ENCODE results near the gene RNF150. TPM values are rescaled to one million over a fixed set of nuclear protein-coding genes. Genes with fewer than 3 reads are reported as not detected.

The RNF150 gene
- total RNA-seq, 1 experiment from 2014 or later, result 2.7 TPM

GRCh38 chr4:140982613-140983340 lies 150.5 kb downstream of the RNF150 start:
- no peak for DNase-seq (ENCODE audit: low spot score)
- no peaks in the 10 kb centered on the region for H3K4me1 ChIP-seq (ENCODE audit: insufficient read depth, low read length, poor library complexity, severe bottlenecking)
- no peak overlapping the region for H3K27ac ChIP-seq (ENCODE audit: low read depth, low read length, poor library complexity, severe bottlenecking)
- no peaks in the 10 kb centered on the region for H3K9me3 ChIP-seq (ENCODE audit: low read depth, low read length, poor library complexity, severe bottlenecking)
- no TSS peak for BruUV-seq (replicated peaks)
- no peak overlapping the region for H3K4me3 ChIP-seq (ENCODE audit: low read depth, low read length, poor library complexity, severe bottlenecking)
- H3K36me3 ChIP-seq (ENCODE audit: insufficient read depth, low read length, poor library complexity, severe bottlenecking), result no peaks in the 10 kb centered on the region
- H3K27me3 ChIP-seq (replicated peaks; ENCODE audit: insufficient read depth, low read depth, low read length, poor library complexity), result no peaks in the 10 kb centered on the region
- CTCF ChIA-PET, result no interaction called here
- TF ChIP-seq CTCF (conservative IDR thresholded peaks at IDR 0.05; ENCODE audit: low read depth, low read length), result no peak
- TF ChIP-seq EZH2 (IDR thresholded peaks at IDR 0.05; ENCODE audit: borderline replicate concordance, low read depth, low read length, poor library complexity, severe bottlenecking), result no peak
- intact Hi-C loops (cut with micrococcal nuclease; ENCODE audit: unreplicated experiment), result no loop called here
- POLR2A ChIA-PET (ENCODE audit: low non-redundant PET), result no interaction called here

GRCh38 chr4:140980426-140981200 lies 152.7 kb downstream of the RNF150 start:
- intact Hi-C loops (cut with micrococcal nuclease; ENCODE audit: unreplicated experiment), result no loop called here
- no peak overlapping the region for H3K4me3 ChIP-seq (ENCODE audit: low read depth, low read length, poor library complexity, severe bottlenecking)
- H3K4me1 ChIP-seq (ENCODE audit: insufficient read depth, low read length, poor library complexity, severe bottlenecking), result no peaks in the 10 kb centered on the region
- no TSS peak for BruUV-seq (replicated peaks)
- no peak overlapping the region for H3K27ac ChIP-seq (ENCODE audit: low read depth, low read length, poor library complexity, severe bottlenecking)
- no peak for DNase-seq (ENCODE audit: low spot score)
- H3K27me3 ChIP-seq (replicated peaks; ENCODE audit: insufficient read depth, low read depth, low read length, poor library complexity), result no peaks in the 10 kb centered on the region
- TF ChIP-seq EZH2 (IDR thresholded peaks at IDR 0.05; ENCODE audit: borderline replicate concordance, low read depth, low read length, poor library complexity, severe bottlenecking) (no peak), CTCF (conservative IDR thresholded peaks at IDR 0.05; ENCODE audit: low read depth, low read length) (no peak)
- ChIA-PET POLR2A (ENCODE audit: low non-redundant PET) (no interaction called here), CTCF (no interaction called here)
- no peaks in the 10 kb centered on the region for H3K36me3 ChIP-seq (ENCODE audit: insufficient read depth, low read length, poor library complexity, severe bottlenecking)
- no peaks in the 10 kb centered on the region for H3K9me3 ChIP-seq (ENCODE audit: low read depth, low read length, poor library complexity, severe bottlenecking)

GRCh38 chr4:140976768-140977167 lies 156.5 kb downstream of the RNF150 start:
- BruUV-seq (replicated peaks), result no TSS peak
- ChIA-PET CTCF (no interaction called here), POLR2A (ENCODE audit: low non-redundant PET) (no interaction called here)
- no peak overlapping the region for H3K4me3 ChIP-seq (ENCODE audit: low read depth, low read length, poor library complexity, severe bottlenecking)
- H3K36me3 ChIP-seq (ENCODE audit: insufficient read depth, low read length, poor library complexity, severe bottlenecking), result no peaks in the 10 kb centered on the region
- H3K27ac ChIP-seq (ENCODE audit: low read depth, low read length, poor library complexity, severe bottlenecking), result no peak overlapping the region
- no peaks in the 10 kb centered on the region for H3K4me1 ChIP-seq (ENCODE audit: insufficient read depth, low read length, poor library complexity, severe bottlenecking)
- H3K27me3 ChIP-seq (replicated peaks; ENCODE audit: insufficient read depth, low read depth, low read length, poor library complexity), result no peaks in the 10 kb centered on the region
- TF ChIP-seq CTCF (conservative IDR thresholded peaks at IDR 0.05; ENCODE audit: low read depth, low read length) (no peak), EZH2 (IDR thresholded peaks at IDR 0.05; ENCODE audit: borderline replicate concordance, low read depth, low read length, poor library complexity, severe bottlenecking) (no peak)
- intact Hi-C loops (cut with micrococcal nuclease; ENCODE audit: unreplicated experiment), result no loop called here
- DNase-seq (ENCODE audit: low spot score), result no peak
- no peaks in the 10 kb centered on the region for H3K9me3 ChIP-seq (ENCODE audit: low read depth, low read length, poor library complexity, severe bottlenecking)

Measured in A673 (cell line).